ENCODE measurements around the gene XPC. TPM values are rescaled to one million over a fixed set of nuclear protein-coding genes. Genes with fewer than 3 reads are reported as not detected.
A peak's percentile ranks its signal among the peaks of the same experiment; 100 is the strongest.

XPC gene
- total RNA-seq, 1 donor from 2014 or later: 40.1 TPM

DNA sequence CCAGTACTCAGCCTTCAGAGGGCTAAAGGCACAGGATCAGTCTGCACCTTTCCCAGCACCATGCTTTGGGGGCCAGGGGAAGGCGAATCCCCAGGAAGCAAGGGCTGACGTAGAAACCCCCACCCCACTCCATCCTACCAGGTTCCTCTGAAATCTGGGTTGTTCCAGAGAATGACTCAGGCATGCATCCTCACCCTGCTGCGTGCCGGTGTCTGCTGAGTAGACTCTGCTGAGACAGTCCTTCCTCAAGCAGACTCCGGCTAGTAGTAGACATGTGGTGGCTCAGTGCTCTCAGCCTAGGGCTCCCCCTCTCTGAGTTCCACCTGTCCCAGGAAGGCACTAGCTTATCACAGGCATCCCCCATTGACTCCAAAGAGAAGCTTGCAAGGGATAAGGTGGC lies 44.5 kb downstream of the XPC start:
- H3K27ac Mint-ChIP-seq: no peak overlapping the region
- H3K9me3 Mint-ChIP-seq (ENCODE audit: low read depth): no peaks in the 10 kb centered on the region
- TF ChIP-seq, protein P1, sequence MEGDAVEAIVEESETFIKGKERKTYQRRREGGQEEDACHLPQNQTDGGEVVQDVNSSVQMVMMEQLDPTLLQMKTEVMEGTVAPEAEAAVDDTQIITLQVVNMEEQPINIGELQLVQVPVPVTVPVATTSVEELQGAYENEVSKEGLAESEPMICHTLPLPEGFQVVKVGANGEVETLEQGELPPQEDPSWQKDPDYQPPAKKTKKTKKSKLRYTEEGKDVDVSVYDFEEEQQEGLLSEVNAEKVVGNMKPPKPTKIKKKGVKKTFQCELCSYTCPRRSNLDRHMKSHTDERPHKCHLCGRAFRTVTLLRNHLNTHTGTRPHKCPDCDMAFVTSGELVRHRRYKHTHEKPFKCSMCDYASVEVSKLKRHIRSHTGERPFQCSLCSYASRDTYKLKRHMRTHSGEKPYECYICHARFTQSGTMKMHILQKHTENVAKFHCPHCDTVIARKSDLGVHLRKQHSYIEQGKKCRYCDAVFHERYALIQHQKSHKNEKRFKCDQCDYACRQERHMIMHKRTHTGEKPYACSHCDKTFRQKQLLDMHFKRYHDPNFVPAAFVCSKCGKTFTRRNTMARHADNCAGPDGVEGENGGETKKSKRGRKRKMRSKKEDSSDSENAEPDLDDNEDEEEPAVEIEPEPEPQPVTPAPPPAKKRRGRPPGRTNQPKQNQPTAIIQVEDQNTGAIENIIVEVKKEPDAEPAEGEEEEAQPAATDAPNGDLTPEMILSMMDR (IDR thresholded peaks at IDR 0.05; ENCODE audit: unreplicated experiment): no peak
- H3K36me3 Mint-ChIP-seq (ENCODE audit: insufficient read depth): peaks cover 19% of the 10 kb centered on the region
- no peak for DNase-seq (ENCODE audit: low spot score, unreplicated experiment)
- H3K27me3 Mint-ChIP-seq: no peaks in the 10 kb centered on the region
- H3K4me1 Mint-ChIP-seq (ENCODE audit: low read depth): no peaks in the 10 kb centered on the region
- no peak overlapping the region for H3K4me3 Mint-ChIP-seq (ENCODE audit: low read depth)

DNA sequence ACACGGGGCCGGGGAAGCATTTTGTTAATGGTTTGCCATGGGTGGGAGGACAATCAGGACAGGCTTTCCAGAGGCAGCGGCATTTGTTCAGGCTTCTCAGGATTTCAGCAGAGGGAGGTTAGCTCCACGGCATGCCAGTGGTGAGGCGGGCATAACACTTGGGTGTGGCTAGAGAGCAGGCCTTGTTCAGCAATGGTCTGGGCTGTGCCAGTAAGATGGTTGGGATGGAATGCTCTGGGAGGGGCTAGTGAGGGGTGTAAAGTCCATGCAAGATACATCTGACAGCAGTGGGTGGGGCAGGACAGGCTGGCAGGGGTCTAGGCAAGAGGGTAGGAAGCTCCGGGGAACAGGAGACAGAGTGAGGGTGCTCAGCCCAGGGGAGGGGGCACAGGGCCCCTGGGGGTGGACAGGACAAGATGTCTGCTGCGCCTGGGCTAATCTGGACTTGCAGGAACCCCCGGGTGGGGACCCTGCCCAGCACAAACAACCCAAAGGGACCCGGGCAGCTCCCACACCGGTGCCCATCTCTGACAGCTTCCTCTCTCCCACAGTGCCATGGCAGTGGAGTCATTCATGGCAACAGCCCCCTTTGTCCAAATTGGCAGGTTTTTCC lies 45.1 kb downstream of the XPC start:
- H3K9me3 Mint-ChIP-seq (ENCODE audit: low read depth): no peaks in the 10 kb centered on the region
- DNase-seq (ENCODE audit: low spot score, unreplicated experiment): no peak
- no peaks in the 10 kb centered on the region for H3K27me3 Mint-ChIP-seq
- TF ChIP-seq, protein P1 (IDR thresholded peaks at IDR 0.05; ENCODE audit: unreplicated experiment): no peak
- no peaks in the 10 kb centered on the region for H3K4me1 Mint-ChIP-seq (ENCODE audit: low read depth)
- H3K36me3 Mint-ChIP-seq (ENCODE audit: insufficient read depth): peaks cover 25% of the 10 kb centered on the region
- H3K27ac Mint-ChIP-seq: peak overlapping the region; percentile 16
- no peak overlapping the region for H3K4me3 Mint-ChIP-seq (ENCODE audit: low read depth)

DNA sequence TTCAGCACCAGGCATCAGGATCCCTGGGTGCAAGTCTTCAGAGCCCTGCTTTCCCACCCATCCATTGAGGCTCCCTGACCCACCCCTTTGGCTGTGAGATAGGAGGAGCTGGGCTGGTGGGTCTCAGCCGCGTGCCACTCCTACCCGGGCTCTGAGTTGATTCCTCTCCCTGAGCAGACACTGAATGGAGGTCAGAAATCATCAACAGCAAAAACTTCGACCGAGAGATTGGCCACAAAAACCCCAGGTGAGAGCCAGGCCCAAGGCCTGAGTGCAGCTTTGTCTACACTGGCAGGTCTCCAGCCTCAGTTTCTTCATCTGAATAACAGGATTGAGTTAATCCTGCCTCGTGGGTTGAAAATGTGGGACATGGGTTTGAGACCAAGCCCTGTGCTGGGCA lies 45.7 kb downstream of the XPC start:
- H3K27me3 Mint-ChIP-seq: no peaks in the 10 kb centered on the region
- no peaks in the 10 kb centered on the region for H3K4me1 Mint-ChIP-seq (ENCODE audit: low read depth)
- no peak overlapping the region for H3K4me3 Mint-ChIP-seq (ENCODE audit: low read depth)
- no peak for DNase-seq (ENCODE audit: low spot score, unreplicated experiment)
- no peak overlapping the region for H3K27ac Mint-ChIP-seq
- TF ChIP-seq, protein P1 (IDR thresholded peaks at IDR 0.05; ENCODE audit: unreplicated experiment): no peak
- no peaks in the 10 kb centered on the region for H3K9me3 Mint-ChIP-seq (ENCODE audit: low read depth)
- H3K36me3 Mint-ChIP-seq (ENCODE audit: insufficient read depth): peaks cover 24% of the 10 kb centered on the region

DNA sequence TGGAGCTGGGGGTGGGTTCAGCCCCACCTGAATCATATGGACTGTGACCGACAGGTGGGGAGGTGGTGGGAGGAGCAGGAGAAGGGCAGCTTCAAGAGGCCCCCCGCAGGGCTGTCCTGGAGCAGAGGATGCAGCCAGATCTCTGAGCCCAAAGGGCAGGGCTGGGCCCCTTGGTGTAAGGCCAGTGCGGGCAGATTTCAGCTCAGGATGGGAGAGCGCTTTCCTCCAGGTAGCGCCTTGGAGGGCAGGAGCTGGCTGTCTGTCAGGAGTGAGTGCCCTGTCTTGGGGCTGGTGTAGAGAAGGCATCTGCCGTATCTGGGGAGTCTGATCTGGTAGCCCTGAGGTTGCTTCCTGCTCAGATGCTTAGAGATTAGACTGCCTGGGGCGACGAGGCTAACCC lies 46.3 kb downstream of the XPC start:
- DNase-seq (ENCODE audit: low spot score, unreplicated experiment): no peak
- Mint-ChIP-seq H3K27ac (no peak overlapping the region), H3K27me3 (no peaks in the 10 kb centered on the region), H3K36me3 (ENCODE audit: insufficient read depth) (peaks cover 24% of the 10 kb centered on the region), H3K4me3 (ENCODE audit: low read depth) (no peak overlapping the region), H3K9me3 (ENCODE audit: low read depth) (no peaks in the 10 kb centered on the region), H3K4me1 (ENCODE audit: low read depth) (no peaks in the 10 kb centered on the region)
- TF ChIP-seq, protein P1 (IDR thresholded peaks at IDR 0.05; ENCODE audit: unreplicated experiment): no peak

DNA sequence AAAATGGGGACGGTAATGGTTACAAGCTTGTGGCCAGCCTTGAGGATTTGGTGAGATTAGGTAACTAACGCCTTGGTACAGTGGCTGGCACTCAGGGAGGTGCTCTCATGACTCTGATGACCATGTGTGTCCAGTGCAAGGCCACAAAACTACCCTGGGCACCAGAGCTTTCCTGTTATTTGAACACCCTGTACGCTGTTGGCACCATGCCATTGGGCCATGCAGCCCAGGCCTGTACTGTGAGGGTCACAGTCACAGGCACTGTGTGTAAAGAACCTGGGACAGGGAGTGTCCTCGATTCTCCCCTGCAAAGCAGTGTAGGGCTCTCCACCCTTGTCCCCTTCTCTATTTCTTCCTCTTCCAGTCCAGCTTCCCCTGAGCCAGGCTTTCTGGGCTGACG lies 47.3 kb downstream of the XPC start:
- TF ChIP-seq, protein P1 (IDR thresholded peaks at IDR 0.05; ENCODE audit: unreplicated experiment): no peak
- Mint-ChIP-seq H3K4me1 (ENCODE audit: low read depth) (peaks cover 2% of the 10 kb centered on the region), H3K27me3 (no peaks in the 10 kb centered on the region), H3K36me3 (ENCODE audit: insufficient read depth) (peaks cover 20% of the 10 kb centered on the region), H3K4me3 (ENCODE audit: low read depth) (no peak overlapping the region), H3K27ac (no peak overlapping the region), H3K9me3 (ENCODE audit: low read depth) (no peaks in the 10 kb centered on the region)
- DNase-seq (ENCODE audit: low spot score, unreplicated experiment): no peak

Data from progenitor cell of endocrine pancreas (in vitro differentiated cells).